Measurements from ENCODE around the gene HS3ST4. TPM values are rescaled to one million over a fixed set of nuclear protein-coding genes. Genes with fewer than 3 reads are reported as not detected.

HS3ST4 gene
- total and polyA plus RNA-seq, 7 experiments from 2014 or later: not detected

DNA sequence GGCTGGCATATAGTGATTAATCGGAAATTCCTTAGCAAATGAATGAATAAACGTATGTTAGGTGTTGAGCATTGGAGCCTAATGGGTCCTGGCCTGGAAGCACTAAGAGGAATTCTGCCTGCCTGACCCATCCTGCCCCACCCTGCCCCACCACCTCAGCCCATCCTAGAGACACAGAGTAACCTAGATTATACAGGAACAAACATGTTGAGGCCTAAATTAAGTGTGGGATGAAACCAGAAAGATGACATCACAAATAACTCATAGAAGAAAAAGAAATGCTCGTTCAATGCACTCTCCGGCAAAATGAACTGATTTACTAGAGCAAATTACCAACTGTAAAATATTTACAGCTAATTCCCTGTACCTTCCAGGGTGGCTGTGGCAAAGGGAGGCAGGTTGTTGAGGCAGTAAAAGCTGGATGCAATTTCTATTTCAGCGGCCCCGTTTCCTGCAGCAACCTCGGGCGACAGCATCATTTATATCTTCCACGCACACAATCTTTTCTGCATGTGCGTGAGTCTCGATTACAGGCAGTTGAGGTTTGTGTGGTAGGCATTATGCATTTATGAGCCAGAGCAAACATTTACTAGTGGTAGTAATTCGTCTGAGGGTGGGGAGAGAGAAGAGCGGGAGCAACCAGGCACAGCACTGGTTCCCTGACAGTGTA lies 417.2 kb downstream of the HS3ST4 start:
- no peak overlapping the region for H3K4me3 Mint-ChIP-seq
- CTCF ChIA-PET: no interaction called here

DNA sequence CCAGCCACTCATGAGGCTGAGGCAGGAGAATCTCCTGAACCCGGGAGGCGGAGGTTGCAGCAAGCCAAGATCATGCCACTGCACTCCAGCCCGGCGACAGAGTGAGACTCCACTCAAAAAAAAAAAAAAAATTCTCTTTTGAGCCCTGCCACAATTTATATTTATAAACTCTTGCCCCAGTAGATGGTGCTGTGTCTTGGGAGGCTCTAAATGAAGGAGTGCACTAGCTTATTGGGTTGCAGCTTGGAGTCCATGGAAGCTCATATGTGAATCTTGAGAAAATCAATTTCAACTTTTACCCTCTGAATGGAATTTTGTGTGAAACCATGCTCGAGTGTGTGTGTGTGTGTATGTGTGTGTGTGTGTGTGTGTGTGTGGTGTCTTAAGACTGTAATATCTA lies 420.1 kb downstream of the HS3ST4 start:
- Mint-ChIP-seq H3K27me3 (peaks cover 0 to 20% (median 9%) of the 10 kb centered on the region in 5 donors), H3K4me1 (no peaks in the 10 kb centered on the region), H3K36me3 (no peaks in the 10 kb centered on the region), H3K4me3 (no peak overlapping the region), H3K27ac (no peak overlapping the region), H3K9me3 (peaks cover 0 to 5% (median 0%) of the 10 kb centered on the region in 11 donors)
- Histone ChIP-seq H3K9me3 (ENCODE audit: control insufficient read depth in 2 of 3, low read length in 3 of 3) (no peaks in the 10 kb centered on the region), H3K36me3 (ENCODE audit: control insufficient read depth in 2 of 3, insufficient read depth in 3 of 3, low read length in 3 of 3) (no peaks in the 10 kb centered on the region), H3K27ac (ENCODE audit: low read depth, low read length) (no peak overlapping the region), H3K4me3 (ENCODE audit: low read length) (no peak overlapping the region), H3K4me1 (ENCODE audit: control insufficient read depth in 2 of 2, insufficient read depth in 2 of 2, low read length in 2 of 2) (no peaks in the 10 kb centered on the region), H3K27me3 (ENCODE audit: control insufficient read depth in 2 of 2, insufficient read depth in 2 of 2, low read length in 2 of 2) (no peaks in the 10 kb centered on the region)
- POLR2A ChIA-PET: no interaction called here
- ATAC-seq: no peak
- intact Hi-C loops (cut with micrococcal nuclease): no loop called here
- DNase-seq: no peak
- CTCF ChIA-PET: no interaction called here

More for the DNA sequence above, 417.2 kb downstream of the HS3ST4 start:
- Histone ChIP-seq H3K4me1 (ENCODE audit: control insufficient read depth in 2 of 2, insufficient read depth in 2 of 2, low read length in 2 of 2) (no peaks in the 10 kb centered on the region), H3K4me3 (ENCODE audit: low read length) (no peak overlapping the region), H3K27me3 (ENCODE audit: control insufficient read depth in 2 of 2, insufficient read depth in 2 of 2, low read length in 2 of 2) (no peaks in the 10 kb centered on the region), H3K27ac (ENCODE audit: low read depth, low read length) (no peak overlapping the region), H3K9me3 (ENCODE audit: control insufficient read depth in 2 of 3, low read length in 3 of 3) (no peaks in the 10 kb centered on the region), H3K36me3 (ENCODE audit: control insufficient read depth in 2 of 3, insufficient read depth in 3 of 3, low read length in 3 of 3) (no peaks in the 10 kb centered on the region)
- no peak overlapping the region for H3K27ac Mint-ChIP-seq
- POLR2A ChIA-PET: no interaction called here
- H3K4me1 Mint-ChIP-seq: no peaks in the 10 kb centered on the region
- ATAC-seq (no peak), DNase-seq (no peak)
- intact Hi-C loops (cut with micrococcal nuclease): no loop called here
- H3K9me3 Mint-ChIP-seq: peaks cover 0 to 10% (median 2%) of the 10 kb centered on the region in 11 donors
- H3K36me3 Mint-ChIP-seq: no peaks in the 10 kb centered on the region
- H3K27me3 Mint-ChIP-seq: peaks cover 0 to 21% (median 5%) of the 10 kb centered on the region in 5 donors

DNA sequence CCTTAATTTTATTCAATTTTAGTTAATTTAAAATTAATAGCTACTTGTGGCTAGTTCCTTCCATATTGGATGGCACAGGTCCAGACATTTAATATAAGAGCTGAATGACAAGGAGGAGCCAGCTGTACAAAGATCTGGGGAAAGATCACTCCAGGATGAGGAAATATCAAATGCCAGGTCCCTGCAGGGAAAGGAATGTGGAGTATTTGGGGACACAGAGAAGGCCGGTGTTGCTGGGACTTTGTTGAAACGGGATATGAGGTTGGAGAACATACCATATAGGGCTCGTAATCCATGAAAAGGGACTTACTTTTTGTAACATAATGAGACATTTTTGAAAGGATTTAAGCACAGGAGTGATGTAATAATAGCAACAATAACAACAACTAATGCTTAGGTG lies 426.8 kb downstream of the HS3ST4 start:
- no peak overlapping the region for H3K27ac Mint-ChIP-seq
- no peak overlapping the region for H3K4me3 Mint-ChIP-seq
- peaks cover 0 to 24% (median 15%) of the 10 kb centered on the region in 5 donors for H3K27me3 Mint-ChIP-seq
- no peaks in the 10 kb centered on the region for H3K4me1 ChIP-seq (ENCODE audit: control insufficient read depth in 2 of 2, insufficient read depth in 2 of 2, low read length in 2 of 2)
- H3K4me1 Mint-ChIP-seq: no peaks in the 10 kb centered on the region
- no peaks in the 10 kb centered on the region for H3K27me3 ChIP-seq (ENCODE audit: control insufficient read depth in 2 of 2, insufficient read depth in 2 of 2, low read length in 2 of 2)
- no peaks in the 10 kb centered on the region for H3K9me3 ChIP-seq (ENCODE audit: control insufficient read depth in 2 of 3, low read length in 3 of 3)
- ChIA-PET CTCF (no interaction called here), POLR2A (no interaction called here)
- H3K27ac ChIP-seq (ENCODE audit: low read depth, low read length): no peak overlapping the region
- no peaks in the 10 kb centered on the region for H3K36me3 Mint-ChIP-seq
- H3K9me3 Mint-ChIP-seq: peaks cover 0 to 5% (median 2%) of the 10 kb centered on the region in 11 donors
- no peaks in the 10 kb centered on the region for H3K36me3 ChIP-seq (ENCODE audit: control insufficient read depth in 2 of 3, insufficient read depth in 3 of 3, low read length in 3 of 3)
- DNase-seq: no peak
- intact Hi-C loops (cut with micrococcal nuclease): no loop called here
- ATAC-seq: no peak
- no peak overlapping the region for H3K4me3 ChIP-seq (ENCODE audit: low read length)

DNA sequence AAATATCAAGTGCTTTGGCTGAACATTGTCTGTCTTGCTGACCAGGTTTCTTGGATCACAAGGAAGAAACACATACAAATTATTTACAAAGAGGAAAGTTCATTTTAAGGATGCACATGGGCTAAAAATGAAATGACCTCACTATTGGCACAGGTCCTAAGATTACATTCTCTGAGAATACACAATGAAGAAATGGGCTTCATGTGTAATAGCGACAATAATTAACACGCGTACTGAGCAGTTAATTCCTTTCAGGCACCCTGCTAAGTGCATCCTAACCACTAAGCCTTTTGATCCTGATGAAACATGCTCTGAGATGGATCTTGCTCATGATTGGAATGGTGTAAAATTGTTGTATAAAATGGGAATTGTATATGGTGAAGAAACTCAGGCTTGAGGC lies 429.0 kb downstream of the HS3ST4 start:
- DNase-seq: no peak
- no peaks in the 10 kb centered on the region for H3K27me3 ChIP-seq (ENCODE audit: control insufficient read depth in 2 of 2, insufficient read depth in 2 of 2, low read length in 2 of 2)
- H3K4me3 ChIP-seq (ENCODE audit: low read length): no peak overlapping the region
- Mint-ChIP-seq H3K4me1 (no peaks in the 10 kb centered on the region), H3K27ac (no peak overlapping the region), H3K36me3 (no peaks in the 10 kb centered on the region), H3K27me3 (peaks cover 0 to 17% (median 11%) of the 10 kb centered on the region in 5 donors), H3K9me3 (peaks cover 0 to 5% (median 0%) of the 10 kb centered on the region in 11 donors), H3K4me3 (no peak overlapping the region)
- H3K27ac ChIP-seq (ENCODE audit: low read depth, low read length): no peak overlapping the region
- ATAC-seq: no peak
- no peaks in the 10 kb centered on the region for H3K4me1 ChIP-seq (ENCODE audit: control insufficient read depth in 2 of 2, insufficient read depth in 2 of 2, low read length in 2 of 2)
- CTCF ChIA-PET: no interaction called here
- POLR2A ChIA-PET: no interaction called here
- no peaks in the 10 kb centered on the region for H3K9me3 ChIP-seq (ENCODE audit: control insufficient read depth in 2 of 3, low read length in 3 of 3)
- no peaks in the 10 kb centered on the region for H3K36me3 ChIP-seq (ENCODE audit: control insufficient read depth in 2 of 3, insufficient read depth in 3 of 3, low read length in 3 of 3)
- intact Hi-C loops (cut with micrococcal nuclease): no loop called here

DNA sequence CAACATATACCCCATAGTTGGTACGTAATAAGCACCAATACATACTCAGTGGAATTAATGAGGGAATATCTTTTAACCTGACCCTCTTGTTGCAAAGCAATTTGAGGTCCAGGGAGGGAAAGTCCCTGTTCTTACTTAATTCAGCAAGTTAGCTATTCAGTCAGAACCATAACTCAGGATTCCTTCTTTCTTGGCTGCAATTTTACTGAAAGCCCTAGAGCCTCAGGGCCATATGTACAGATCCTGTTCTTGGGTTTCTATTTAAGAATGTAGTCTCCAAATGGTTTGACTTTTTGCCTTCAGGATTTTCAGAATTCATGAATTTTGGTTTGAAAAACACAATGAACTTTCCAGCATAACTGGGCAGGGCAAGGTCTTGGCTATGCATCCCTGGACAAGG lies 436.5 kb downstream of the HS3ST4 start:
- H3K9me3 Mint-ChIP-seq: peaks cover 0 to 4% (median 0%) of the 10 kb centered on the region in 11 donors
- Histone ChIP-seq H3K4me3 (ENCODE audit: low read length) (no peak overlapping the region), H3K27me3 (ENCODE audit: control insufficient read depth in 2 of 2, insufficient read depth in 2 of 2, low read length in 2 of 2) (no peaks in the 10 kb centered on the region), H3K27ac (ENCODE audit: low read depth, low read length) (no peak overlapping the region), H3K36me3 (ENCODE audit: control insufficient read depth in 2 of 3, insufficient read depth in 3 of 3, low read length in 3 of 3) (no peaks in the 10 kb centered on the region), H3K9me3 (ENCODE audit: control insufficient read depth in 2 of 3, low read length in 3 of 3) (no peaks in the 10 kb centered on the region), H3K4me1 (ENCODE audit: control insufficient read depth in 2 of 2, insufficient read depth in 2 of 2, low read length in 2 of 2) (no peaks in the 10 kb centered on the region)
- H3K36me3 Mint-ChIP-seq: no peaks in the 10 kb centered on the region
- no peak overlapping the region for H3K27ac Mint-ChIP-seq
- POLR2A ChIA-PET: no interaction called here
- no peak overlapping the region for H3K4me3 Mint-ChIP-seq
- H3K27me3 Mint-ChIP-seq: peaks cover 3 to 23% (median 14%) of the 10 kb centered on the region in 5 donors
- intact Hi-C loops (cut with micrococcal nuclease): no loop called here
- ATAC-seq: no peak
- peaks cover 0 to 1% (median 0%) of the 10 kb centered on the region in 7 donors for H3K4me1 Mint-ChIP-seq
- CTCF ChIA-PET: no interaction called here
- DNase-seq: no peak

DNA sequence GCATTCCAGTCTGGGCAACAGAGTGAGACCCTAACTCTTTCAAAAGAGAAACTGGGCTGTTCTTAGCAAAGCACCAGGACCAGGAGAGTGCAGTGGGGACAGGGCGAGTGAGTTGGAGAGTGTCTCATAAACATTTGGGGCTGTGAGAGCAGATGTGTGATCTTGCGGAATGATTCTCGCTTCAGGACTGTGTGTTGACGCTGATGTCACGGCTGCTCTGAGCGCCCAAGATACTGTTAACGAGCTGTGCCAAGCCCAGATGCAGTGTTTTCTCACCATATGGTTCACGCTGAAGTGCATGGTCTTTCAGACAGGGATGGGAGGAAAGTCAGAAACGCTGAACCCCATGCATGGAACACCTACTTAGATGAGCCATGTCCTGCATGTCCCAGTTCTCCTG lies 438.2 kb downstream of the HS3ST4 start:
- Mint-ChIP-seq H3K4me1 (peaks cover 0 to 1% (median 0%) of the 10 kb centered on the region in 7 donors), H3K9me3 (peaks cover 0 to 4% (median 0%) of the 10 kb centered on the region in 11 donors), H3K27me3 (peaks cover 3 to 23% (median 20%) of the 10 kb centered on the region in 5 donors), H3K4me3 (no peak overlapping the region), H3K36me3 (no peaks in the 10 kb centered on the region), H3K27ac (no peak overlapping the region)
- DNase-seq: no peak
- ATAC-seq: no peak
- no peak overlapping the region for H3K4me3 ChIP-seq (ENCODE audit: low read length)
- no peaks in the 10 kb centered on the region for H3K36me3 ChIP-seq (ENCODE audit: control insufficient read depth in 2 of 3, insufficient read depth in 3 of 3, low read length in 3 of 3)
- ChIA-PET POLR2A (no interaction called here), CTCF (interaction anchor here (0.6 kb wide), 1 partner anchor 1437 kb away, joined by 3 read pairs; no protein-coding TSS in a partner anchor)
- intact Hi-C loops (cut with micrococcal nuclease): no loop called here
- H3K27ac ChIP-seq (ENCODE audit: low read depth, low read length): no peak overlapping the region
- no peaks in the 10 kb centered on the region for H3K27me3 ChIP-seq (ENCODE audit: control insufficient read depth in 2 of 2, insufficient read depth in 2 of 2, low read length in 2 of 2)
- no peaks in the 10 kb centered on the region for H3K9me3 ChIP-seq (ENCODE audit: control insufficient read depth in 2 of 3, low read length in 3 of 3)
- no peaks in the 10 kb centered on the region for H3K4me1 ChIP-seq (ENCODE audit: control insufficient read depth in 2 of 2, insufficient read depth in 2 of 2, low read length in 2 of 2)

DNA sequence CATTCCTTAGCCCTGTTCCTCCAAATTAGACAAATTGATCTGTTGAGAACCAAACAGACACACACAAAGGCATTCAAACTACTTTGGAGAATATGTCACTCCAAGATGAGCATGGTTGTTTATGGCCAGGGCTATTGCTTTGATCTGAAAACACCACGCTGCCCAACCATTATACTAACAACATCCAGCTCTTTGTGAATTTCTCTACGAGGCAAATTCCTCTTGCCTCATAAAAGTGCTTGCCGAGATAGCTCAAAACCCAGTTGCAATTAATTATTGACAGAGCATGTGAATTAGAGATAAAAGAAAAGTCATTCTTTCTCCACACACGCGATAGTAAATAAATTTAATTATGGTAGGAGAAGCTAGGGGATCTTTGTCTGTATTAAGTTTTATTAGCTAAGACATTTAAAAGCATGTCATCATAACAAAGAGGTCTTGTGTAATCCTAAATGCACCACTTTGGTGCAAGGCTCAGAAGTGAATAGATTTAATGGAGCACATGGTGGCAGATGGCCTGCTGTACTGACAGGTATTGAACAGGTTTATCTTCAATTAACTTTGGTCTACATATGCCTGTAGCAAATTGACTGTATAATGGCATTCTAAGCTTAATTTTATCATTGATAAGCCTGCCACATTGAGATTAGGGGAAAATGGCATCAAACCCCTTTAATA lies 441.8 kb downstream of the HS3ST4 start:
- Mint-ChIP-seq H3K4me3 (no peak overlapping the region), H3K9me3 (peaks cover 0 to 2% (median 0%) of the 10 kb centered on the region in 11 donors), H3K27ac (no peak overlapping the region), H3K4me1 (peaks cover 0 to 1% (median 0%) of the 10 kb centered on the region in 7 donors), H3K27me3 (peaks cover 3 to 20% (median 11%) of the 10 kb centered on the region in 5 donors), H3K36me3 (no peaks in the 10 kb centered on the region)
- ATAC-seq (no peak), DNase-seq (no peak)
- POLR2A ChIA-PET: no interaction called here
- Histone ChIP-seq H3K4me1 (ENCODE audit: control insufficient read depth in 2 of 2, insufficient read depth in 2 of 2, low read length in 2 of 2) (no peaks in the 10 kb centered on the region), H3K27me3 (ENCODE audit: control insufficient read depth in 2 of 2, insufficient read depth in 2 of 2, low read length in 2 of 2) (no peaks in the 10 kb centered on the region), H3K36me3 (ENCODE audit: control insufficient read depth in 2 of 3, insufficient read depth in 3 of 3, low read length in 3 of 3) (no peaks in the 10 kb centered on the region), H3K4me3 (ENCODE audit: low read length) (no peak overlapping the region), H3K27ac (ENCODE audit: low read depth, low read length) (no peak overlapping the region), H3K9me3 (ENCODE audit: control insufficient read depth in 2 of 3, low read length in 3 of 3) (no peaks in the 10 kb centered on the region)
- intact Hi-C loops (cut with micrococcal nuclease): no loop called here
- CTCF ChIA-PET: no interaction called here

Data from naive thymus-derived CD4-positive, alpha-beta T cell (primary cell).